HG03196 (cell line): ENCODE results near the gene KRTAP10-6.
"Not testable (repeated sequence)": the region's sequence is repeated elsewhere in the genome, so short reads cannot be mapped to it uniquely, and the experiment has no call there.

ENCODE experiments used
- ATAC-seq: cut with Tn5 transposase; IDR thresholded peaks from one replicate; pipeline ENCODE4 v1.9.1; 2021; ENCODE audit not compliant: unreplicated experiment

The KRTAP10-6 gene

GRCh38 chr21:44592446-44593311 is at the start of gene KRTAP10-6:
Gene KRTAP10-6 (minus strand): TSS chr21:44592505. CDS start chr21:44592484, 21 bp downstream.
- ATAC-seq, result no peak

- no peak for ATAC-seq
Measured at GRCh38 chr21:44640761-44641160, 48.5 kb upstream of the KRTAP10-6 start.

- ATAC-seq, result no peak
Measured at GRCh38 chr21:44639331-44639655, 47.0 kb upstream of the KRTAP10-6 start.

DNA sequence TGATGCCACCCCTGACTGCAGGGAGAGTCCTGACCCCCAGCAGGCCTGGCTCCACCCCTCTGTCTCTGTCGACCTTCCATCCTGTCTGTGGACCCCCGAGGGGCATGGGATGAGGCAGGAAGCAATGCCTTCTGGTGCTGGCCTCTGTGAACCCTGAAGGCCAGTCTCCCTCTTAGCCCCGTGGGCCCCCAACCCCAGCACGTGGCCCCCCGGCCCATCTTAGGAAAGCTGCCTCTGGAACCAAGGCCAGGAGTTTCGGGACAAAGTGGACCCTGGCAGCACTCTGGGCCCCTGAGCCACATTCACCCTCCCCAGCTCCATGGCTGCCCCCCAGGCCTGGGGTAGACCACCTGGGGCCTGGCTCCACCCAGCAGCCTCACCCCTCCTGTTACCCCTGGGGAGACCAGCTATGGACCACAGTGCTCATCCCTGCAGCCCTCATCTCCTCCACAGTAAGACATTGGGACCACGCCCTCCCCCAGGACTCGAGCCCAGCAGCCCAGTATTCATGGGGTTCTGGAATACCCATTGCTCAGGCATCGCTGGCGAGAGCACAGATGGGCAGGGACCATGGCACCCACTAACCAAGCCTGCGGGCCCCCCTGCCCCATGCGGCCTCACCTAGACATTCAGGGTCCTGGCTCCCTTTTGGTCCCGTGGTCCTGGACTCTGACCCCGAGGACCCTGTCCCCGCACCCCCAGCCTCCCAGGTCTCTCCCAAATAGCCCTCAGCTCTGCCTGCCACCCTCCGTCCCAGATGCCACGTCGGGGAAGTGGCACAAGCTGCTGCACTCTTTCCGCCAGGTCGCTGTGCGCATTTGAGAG is 46.4 kb upstream of the KRTAP10-6 start:
- ATAC-seq, result not testable (repeated sequence)

DNA sequence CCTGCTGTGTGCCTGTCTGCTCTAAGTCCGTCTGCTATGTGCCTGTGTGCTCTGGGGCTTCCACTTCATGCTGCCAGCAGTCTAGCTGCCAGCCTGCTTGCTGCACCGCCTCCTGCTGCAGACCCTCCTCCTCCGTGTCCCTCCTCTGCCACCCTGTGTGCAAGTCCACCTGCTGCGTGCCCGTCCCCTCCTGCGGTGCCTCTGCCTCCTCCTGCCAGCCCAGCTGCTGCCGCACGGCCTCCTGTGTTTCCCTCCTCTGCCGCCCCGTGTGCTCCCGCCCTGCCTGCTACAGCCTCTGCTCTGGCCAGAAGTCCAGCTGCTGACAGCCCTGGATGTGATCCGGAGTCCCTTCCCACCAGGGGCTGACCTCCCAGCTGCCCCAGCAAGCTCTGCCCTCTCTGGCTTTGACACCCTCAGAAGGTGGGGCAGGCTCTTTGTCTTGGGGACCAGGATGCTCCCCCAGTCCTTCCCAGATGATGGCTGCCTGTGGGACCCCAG is 45.6 kb upstream of the KRTAP10-6 start:
- ATAC-seq, result not testable (repeated sequence)

DNA sequence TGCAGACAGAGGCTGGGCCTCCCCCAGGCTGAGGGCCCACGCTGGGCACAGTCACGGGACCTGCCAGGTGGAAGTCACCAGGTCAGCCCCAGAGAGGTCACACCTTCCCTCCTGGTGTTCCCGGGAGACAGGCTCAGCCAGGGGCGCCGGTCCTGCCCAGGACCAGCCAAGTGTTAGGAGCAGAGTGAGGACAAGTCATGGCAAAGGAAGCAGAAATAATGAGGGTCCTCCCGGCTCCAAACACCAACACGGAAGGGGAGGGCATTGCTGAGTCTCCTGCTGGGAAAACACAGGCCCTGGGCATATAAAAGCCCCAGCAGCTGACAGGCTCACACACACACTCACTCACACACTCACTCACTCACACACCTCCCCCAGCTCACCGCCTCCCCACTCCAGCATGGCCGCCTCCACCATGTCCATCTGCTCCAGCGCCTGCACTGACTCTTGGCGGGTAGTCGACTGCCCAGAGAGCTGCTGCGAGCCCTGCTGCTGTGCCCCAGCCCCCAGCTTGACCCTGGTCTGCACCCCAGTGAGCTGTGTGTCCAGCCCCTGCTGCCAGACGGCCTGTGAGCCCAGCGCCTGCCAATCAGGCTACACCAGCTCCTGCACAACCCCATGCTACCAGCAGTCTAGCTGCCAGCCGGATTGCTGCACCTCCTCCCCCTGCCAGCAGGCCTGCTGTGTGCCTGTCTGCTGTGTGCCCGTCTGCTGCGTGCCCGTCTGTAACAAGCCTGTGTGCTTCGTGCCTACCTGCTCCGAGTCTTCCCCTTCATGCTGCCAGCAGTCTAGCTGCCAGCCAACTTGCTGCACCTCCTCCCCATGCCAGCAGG is 44.9 kb upstream of the KRTAP10-6 start, which contains the start of gene KRTAP10-10:
Gene KRTAP10-10 (plus strand): TSS at position 339 of the 833 bp plus-strand sequence. CDS start 62 bp downstream, at position 401.
- ATAC-seq, result no peak

DNA sequence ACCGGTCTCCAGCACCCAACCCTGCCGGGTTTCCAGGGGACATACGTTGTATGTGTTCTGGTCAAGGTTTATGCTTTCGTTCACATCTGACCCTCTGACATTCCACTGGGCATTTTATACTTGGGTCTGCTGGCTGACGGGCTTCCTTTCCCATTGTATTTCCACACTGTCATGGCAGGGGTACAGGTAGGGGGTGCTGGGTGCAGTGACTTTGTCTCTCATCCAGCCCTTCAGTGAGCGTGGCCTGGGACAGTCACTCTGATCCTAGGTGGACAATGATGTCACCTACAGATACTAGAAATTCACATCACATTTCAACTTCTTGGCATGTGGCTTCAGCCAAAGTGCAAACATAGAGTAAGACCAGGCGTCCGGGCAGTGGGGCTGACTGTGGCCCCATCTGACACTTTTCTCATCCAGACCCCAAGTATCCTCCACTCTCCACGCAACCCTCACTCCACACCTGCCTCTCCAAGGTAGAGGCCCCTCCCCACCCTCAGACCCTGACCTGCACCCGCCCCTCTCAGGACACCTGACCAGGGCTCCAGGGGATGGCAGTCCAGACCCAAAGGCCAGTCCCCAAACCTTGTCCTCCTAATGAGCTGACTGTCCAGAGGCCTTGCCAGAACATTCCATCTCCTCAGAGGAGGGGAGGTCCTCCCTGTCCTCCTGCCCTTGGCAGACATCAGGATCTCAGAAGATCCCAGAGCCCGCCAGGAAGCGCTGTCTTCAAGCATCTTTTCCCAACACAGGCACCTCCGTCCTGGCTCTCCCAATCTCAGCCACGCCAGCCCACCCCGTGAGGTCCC is 44.1 kb upstream of the KRTAP10-6 start:
- ATAC-seq, result no peak

DNA sequence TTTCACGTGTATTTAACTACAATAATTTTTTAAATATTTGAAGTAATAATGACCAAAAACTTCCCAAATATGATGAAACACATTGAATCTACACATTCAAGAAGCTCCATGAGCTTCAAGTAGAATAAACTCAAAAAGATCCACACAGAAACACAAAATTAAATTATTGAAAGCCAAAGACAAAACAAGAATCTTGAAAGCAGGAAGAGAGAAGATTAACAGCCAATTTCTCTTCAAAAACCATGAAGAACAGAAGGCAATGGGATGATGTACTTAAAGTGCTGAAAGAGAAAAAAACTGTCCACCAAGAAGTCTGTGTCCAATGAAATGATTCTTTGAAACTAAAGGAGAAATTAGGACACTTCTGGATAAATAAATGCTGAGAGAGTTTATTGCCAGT is 39.8 kb upstream of the KRTAP10-6 start:
- no peak for ATAC-seq

DNA sequence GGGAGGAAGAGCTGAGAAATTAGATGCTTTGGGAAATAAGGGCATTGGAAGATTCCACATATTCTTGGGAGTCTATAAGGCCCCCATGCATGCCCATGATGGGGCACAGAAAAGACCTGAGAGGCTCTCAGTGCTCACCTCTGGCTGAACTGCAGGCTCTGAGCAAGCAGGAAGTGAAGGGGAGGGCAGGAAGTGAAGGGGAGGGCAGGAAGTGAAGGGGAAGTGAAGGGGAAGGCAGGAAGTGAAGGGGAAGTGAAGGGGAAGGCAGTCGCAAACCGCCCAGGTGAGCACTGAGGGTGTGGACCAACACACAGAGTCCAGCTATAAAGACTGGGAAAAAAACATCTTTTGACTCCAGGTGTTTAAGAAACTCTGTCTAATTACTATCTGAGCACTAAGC is 38.1 kb upstream of the KRTAP10-6 start:
- no peak for ATAC-seq

GRCh38 chr21:44628707-44629391 is 36.5 kb upstream of the KRTAP10-6 start:
- ATAC-seq, result no peak

- ATAC-seq, result not testable (repeated sequence)
Measured at GRCh38 chr21:44627831-44628233, 35.5 kb upstream of the KRTAP10-6 start.

GRCh38 chr21:44627181-44627822 is 35.0 kb upstream of the KRTAP10-6 start:
- not testable (repeated sequence) for ATAC-seq

- ATAC-seq, result no peak
Measured at GRCh38 chr21:44626673-44627143, 34.4 kb upstream of the KRTAP10-6 start, which contains the start of gene KRTAP10-9. Gene KRTAP10-9 (plus strand): TSS chr21:44627093. CDS start chr21:44627172, 79 bp downstream.

GRCh38 chr21:44626262-44626661 is 34.0 kb upstream of the KRTAP10-6 start:
- ATAC-seq, result no peak

DNA sequence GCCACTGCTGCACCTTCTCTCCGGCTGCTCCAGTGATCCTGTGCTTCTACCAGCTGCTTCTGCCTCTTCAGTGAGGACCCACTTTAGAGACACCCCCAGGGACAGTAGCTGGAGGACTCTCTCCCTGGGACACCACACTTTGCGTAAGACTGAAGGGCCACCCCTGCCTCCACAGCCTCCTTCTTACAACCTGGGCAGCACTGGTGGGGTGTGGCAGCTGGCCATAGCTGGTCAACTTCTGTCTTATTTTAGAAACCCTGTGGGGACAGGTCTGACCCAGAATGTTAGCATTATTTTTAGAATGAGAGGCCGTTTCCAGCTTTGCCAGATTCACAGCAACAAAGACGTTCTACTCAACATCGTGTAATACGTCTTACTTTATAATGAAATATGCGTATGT is 33.5 kb upstream of the KRTAP10-6 start:
- ATAC-seq, result no peak

DNA sequence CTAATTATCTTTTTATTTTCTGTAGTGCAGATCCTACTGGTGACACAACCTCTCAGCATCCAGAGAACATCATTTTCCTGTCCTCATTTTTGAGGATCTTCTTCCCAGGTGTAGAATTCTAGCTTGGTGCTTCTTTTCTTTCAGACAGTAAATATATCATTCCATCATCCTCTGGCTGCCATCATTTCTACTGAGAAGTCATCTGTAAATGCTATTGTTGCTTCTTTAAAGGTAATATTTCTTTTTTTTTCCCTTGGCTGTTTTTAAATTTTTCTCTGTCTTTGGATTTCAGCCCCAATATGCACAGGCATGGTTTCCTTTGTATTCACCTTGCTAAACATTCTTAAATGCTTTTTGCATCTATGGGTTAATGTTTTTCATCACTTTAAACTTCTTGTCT is 31.3 kb upstream of the KRTAP10-6 start:
- no peak for ATAC-seq

GRCh38 chr21:44619886-44620285 is 27.6 kb upstream of the KRTAP10-6 start:
- ATAC-seq, result no peak

- ATAC-seq, result no peak
Measured at GRCh38 chr21:44618909-44619308, 26.6 kb upstream of the KRTAP10-6 start.

DNA sequence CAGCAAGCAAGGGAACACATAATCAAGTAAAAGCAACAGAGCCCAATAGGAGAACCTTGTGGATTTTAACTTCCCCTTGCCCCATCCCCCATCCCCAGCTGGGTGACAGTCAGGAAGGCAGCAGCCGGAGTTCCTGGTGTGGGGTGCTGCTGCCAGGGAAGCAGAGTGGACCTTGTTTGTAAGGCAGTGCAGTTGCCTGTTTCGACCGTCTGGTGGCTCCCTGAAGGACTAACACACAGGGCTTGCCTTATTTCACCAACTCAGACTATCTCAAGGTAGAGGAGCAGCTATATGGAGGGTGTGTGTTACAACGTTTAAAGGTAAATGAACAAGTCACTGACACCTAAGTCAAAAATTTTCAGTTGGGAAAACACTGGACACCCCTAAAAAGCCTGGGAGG is 26.2 kb upstream of the KRTAP10-6 start:
- ATAC-seq, result no peak
